ENCODE results near the gene GTF2E1. TPM values are rescaled to one million over a fixed set of nuclear protein-coding genes. Genes with fewer than 3 reads are reported as not detected.

The GTF2E1 gene
- total and polyA plus RNA-seq, 9 of the 15 experiments (the other 6 are each of a cell fraction or from before 2014, with no cell fraction given) = 12.9 to 23.5 (median 15.4) TPM

GRCh38 chr3:120770891-120771290 lies 28.3 kb downstream of the GTF2E1 start:
- intact Hi-C loops (cut with micrococcal nuclease) (no loop called here), in situ Hi-C loops (cut with MboI) (no loop called here)
- DNase-seq (ENCODE audit: extremely low read depth in 1 of 4, low spot score in 3 of 4) (no peak), ATAC-seq (no peak), FAIRE-seq (no peak)
- Histone ChIP-seq H3K4me3 (no peak overlapping the region), H3K9me3 (replicated peaks; ENCODE audit: control insufficient read depth, insufficient read depth, low read depth, low read length) (no peaks in the 10 kb centered on the region), H4K20me1 (replicated peaks; ENCODE audit: control insufficient read depth, insufficient read depth, low read length) (no peaks in the 10 kb centered on the region), H3K36me3 (ENCODE audit: control insufficient read depth, insufficient read depth, low read length) (peaks cover 41% of the 10 kb centered on the region; the same call in 2 of the 3 replicates), H3K4me1 (replicated peaks in 1 of 2; ENCODE audit: control insufficient read depth in 2 of 2, insufficient read depth in 2 of 2, low read length in 2 of 2) (peaks cover 0 to 10% of the 10 kb centered on the region in 2 experiments; a peak in 3 of 5 replicates), H2AFZ (ENCODE audit: low read depth, low read length) (no peak overlapping the region), H3K79me2 (ENCODE audit: control insufficient read depth, insufficient read depth, low read length) (peaks cover 16% of the 10 kb centered on the region), H3K4me2 (ENCODE audit: insufficient read depth, low read length) (no peak overlapping the region), H3K9me1 (ENCODE audit: control insufficient read depth, insufficient read depth, low read length) (no peaks in the 10 kb centered on the region), H3K9ac (ENCODE audit: insufficient read depth in 1 of 2, low read depth in 2 of 2, low read length in 2 of 2) (no peak overlapping the region), H3K27ac (ENCODE audit: extremely low read depth, low read depth, low read length) (no peak overlapping the region), H3K27me3 (ENCODE audit: control insufficient read depth in 2 of 2, insufficient read depth in 2 of 2, low read length in 2 of 2) (no peaks in the 10 kb centered on the region)
- POLR2A ChIA-PET = no interaction called here
- no TSS peak for BruUV-seq (replicated peaks)
- 77% methylated on average over 4 of the region's 4 CpGs for WGBS (ENCODE audit: insufficient coverage, low coverage, missing lambda C conversion rate)
- no peak for TF ChIP-seq SREBF1 (IDR thresholded peaks at IDR 0.05; ENCODE audit: borderline replicate concordance, low read depth, low read length)
- TF ChIP-seq SMARCC2 (IDR thresholded peaks at IDR 0.05; ENCODE audit: low read depth) = no peak
- no peak for TF ChIP-seq ZMIZ1 (IDR thresholded peaks at IDR 0.05; ENCODE audit: low read depth in 2 of 2, low read length in 2 of 2)
- no peak for TF ChIP-seq MECOM (CRISPR knock-in tag; IDR thresholded peaks at IDR 0.05)
- no peak for TF ChIP-seq ZNF561 (CRISPR knock-in tag; conservative IDR thresholded peaks at IDR 0.05)
- no peak for TF ChIP-seq GTF2E2 (tag; IDR thresholded peaks at IDR 0.05)
- no peak for TF ChIP-seq ZNF551 (CRISPR knock-in tag; IDR thresholded peaks at IDR 0.05)
- TF ChIP-seq JUN (IDR thresholded peaks at IDR 0.05; ENCODE audit: borderline replicate concordance, low read depth, low read length) = no peak
- TF ChIP-seq JUN (CRISPR knock-in tag; IDR thresholded peaks at IDR 0.05; ENCODE audit: borderline replicate concordance) = no peak
- TF ChIP-seq ZBTB17 (CRISPR knock-in tag; IDR thresholded peaks at IDR 0.05) = no peak
- no peak for TF ChIP-seq BMI1 (IDR thresholded peaks at IDR 0.05; ENCODE audit: low read length)
- no peak for TF ChIP-seq DACH1 (IDR thresholded peaks at IDR 0.05; ENCODE audit: partially characterized antibody)
- TF ChIP-seq NR4A1 (CRISPR knock-in tag; IDR thresholded peaks at IDR 0.05) = no peak
- TF ChIP-seq NR4A1 (tag; IDR thresholded peaks at IDR 0.05) = no peak
- CTCF ChIA-PET (ENCODE audit: low intra/inter-chr PET ratio) = no interaction called here
